Activated T-helper 17 cell treated with anti-CD3 and anti-CD28 coated beads, Interleukin-2, amount 50 U/mL, for 72 hours (primary cell): Measurements from ENCODE around the gene ANKS3. TPM values are rescaled to one million over a fixed set of nuclear protein-coding genes. Genes with fewer than 3 reads are reported as not detected.

Experiments
- ATAC-seq: fragments of 150-1000 bp; cut with Tn5 transposase; replicated peaks from 2 replicates; pipeline ENCODE4 v1.10.0; 2021; ENCODE audit warnings: mild to moderate bottlenecking, moderate library complexity
- H3K27ac Mint-ChIP-seq: one replicate; pipeline ENCODE4 v1.8.0; 2022; ENCODE audit warnings: mixed read lengths
- H3K27me3 Mint-ChIP-seq: one replicate; pipeline ENCODE4 v1.8.0; 2022; ENCODE audit warnings: mixed read lengths
- H3K36me3 Mint-ChIP-seq: one replicate; pipeline ENCODE4 v1.8.0; 2022; ENCODE audit warnings: low read depth, mild to moderate bottlenecking, mixed read lengths
- H3K4me1 Mint-ChIP-seq: one replicate; pipeline ENCODE4 v1.8.0; 2022; ENCODE audit warnings: mixed read lengths
- H3K4me3 Mint-ChIP-seq: one replicate; pipeline ENCODE4 v1.8.0; 2022; ENCODE audit warnings: mild to moderate bottlenecking, mixed read lengths
- H3K9me3 Mint-ChIP-seq: one replicate; pipeline ENCODE4 v1.8.0; 2022; ENCODE audit warnings: mixed read lengths
- total RNA-seq, 2 donors: library from RNA; stranded (reverse); gene quantifications; one replicate each; pipeline ENCODE4 v1.2.3, GENCODE V29; 2022

ANKS3 gene
- total RNA-seq, 2 donors from 2014 or later = 14.0 to 15.7 TPM

GRCh38 chr16:4700380-4700996 is 33.6 kb downstream of the ANKS3 start:
- Mint-ChIP-seq H3K9me3 (no peaks in the 10 kb centered on the region), H3K27me3 (no peaks in the 10 kb centered on the region), H3K4me3 (no peak overlapping the region), H3K4me1 (no peaks in the 10 kb centered on the region), H3K36me3 (peaks cover 51% of the 10 kb centered on the region), H3K27ac (no peak overlapping the region)
- ATAC-seq = peak; percentile 91

GRCh38 chr16:4699046-4699556 is 35.0 kb downstream of the ANKS3 start:
- no peaks in the 10 kb centered on the region for H3K9me3 Mint-ChIP-seq
- no peak for ATAC-seq
- no peak overlapping the region for H3K27ac Mint-ChIP-seq
- H3K4me3 Mint-ChIP-seq = no peak overlapping the region
- no peaks in the 10 kb centered on the region for H3K27me3 Mint-ChIP-seq
- H3K4me1 Mint-ChIP-seq = no peaks in the 10 kb centered on the region
- H3K36me3 Mint-ChIP-seq = peaks cover 39% of the 10 kb centered on the region

GRCh38 chr16:4698321-4699045 is 35.6 kb downstream of the ANKS3 start:
- no peak for ATAC-seq

GRCh38 chr16:4697848-4698291 is 36.2 kb downstream of the ANKS3 start:
- no peak overlapping the region for H3K27ac Mint-ChIP-seq
- H3K36me3 Mint-ChIP-seq = peaks cover 32% of the 10 kb centered on the region
- no peaks in the 10 kb centered on the region for H3K9me3 Mint-ChIP-seq
- H3K27me3 Mint-ChIP-seq = no peaks in the 10 kb centered on the region
- H3K4me3 Mint-ChIP-seq = no peak overlapping the region
- ATAC-seq = no peak
- H3K4me1 Mint-ChIP-seq = no peaks in the 10 kb centered on the region

More at GRCh38 chr16:4698321-4699045, 35.6 kb downstream of the ANKS3 start:
- Mint-ChIP-seq H3K36me3 (peaks cover 33% of the 10 kb centered on the region), H3K9me3 (no peaks in the 10 kb centered on the region), H3K27ac (no peak overlapping the region), H3K4me1 (no peaks in the 10 kb centered on the region), H3K27me3 (no peaks in the 10 kb centered on the region), H3K4me3 (no peak overlapping the region)

GRCh38 chr16:4696905-4697847 is 36.9 kb downstream of the ANKS3 start:
- no peaks in the 10 kb centered on the region for H3K9me3 Mint-ChIP-seq
- ATAC-seq = no peak
- H3K4me3 Mint-ChIP-seq = no peak overlapping the region
- no peaks in the 10 kb centered on the region for H3K4me1 Mint-ChIP-seq
- no peak overlapping the region for H3K27ac Mint-ChIP-seq
- no peaks in the 10 kb centered on the region for H3K27me3 Mint-ChIP-seq
- peaks cover 32% of the 10 kb centered on the region for H3K36me3 Mint-ChIP-seq

GRCh38 chr16:4696172-4696904 is 37.7 kb downstream of the ANKS3 start:
- Mint-ChIP-seq H3K27ac (no peak overlapping the region), H3K4me3 (no peak overlapping the region)

GRCh38 chr16:4695473-4696171 is 38.4 kb downstream of the ANKS3 start:
- Mint-ChIP-seq H3K4me3 (peak overlapping the region; percentile 69), H3K27ac (no peak overlapping the region)
- ATAC-seq = no peak

More at GRCh38 chr16:4696172-4696904, 37.7 kb downstream of the ANKS3 start:
- no peaks in the 10 kb centered on the region for H3K4me1 Mint-ChIP-seq
- no peaks in the 10 kb centered on the region for H3K9me3 Mint-ChIP-seq
- ATAC-seq = no peak
- peaks cover 32% of the 10 kb centered on the region for H3K36me3 Mint-ChIP-seq
- H3K27me3 Mint-ChIP-seq = no peaks in the 10 kb centered on the region

GRCh38 chr16:4694642-4695451 is 39.2 kb downstream of the ANKS3 start:
- Mint-ChIP-seq H3K9me3 (no peaks in the 10 kb centered on the region), H3K36me3 (peaks cover 27% of the 10 kb centered on the region), H3K4me3 (peak overlapping the region; percentile 69), H3K27me3 (no peaks in the 10 kb centered on the region), H3K27ac (no peak overlapping the region), H3K4me1 (no peaks in the 10 kb centered on the region)
- no peak for ATAC-seq

More at GRCh38 chr16:4695473-4696171, 38.4 kb downstream of the ANKS3 start:
- peaks cover 32% of the 10 kb centered on the region for H3K36me3 Mint-ChIP-seq
- H3K27me3 Mint-ChIP-seq = no peaks in the 10 kb centered on the region
- H3K9me3 Mint-ChIP-seq = no peaks in the 10 kb centered on the region
- no peaks in the 10 kb centered on the region for H3K4me1 Mint-ChIP-seq

GRCh38 chr16:4693956-4694641 is 40.0 kb downstream of the ANKS3 start:
- Mint-ChIP-seq H3K9me3 (no peaks in the 10 kb centered on the region), H3K36me3 (peaks cover 19% of the 10 kb centered on the region), H3K4me3 (peak overlapping the region; percentile 69), H3K4me1 (no peaks in the 10 kb centered on the region), H3K27me3 (no peaks in the 10 kb centered on the region), H3K27ac (no peak overlapping the region)
- ATAC-seq = peak; percentile 12

- peak within 1 kb of the TSS; percentile 56 for H3K27ac Mint-ChIP-seq
- no peaks in the 10 kb centered on the region for H3K9me3 Mint-ChIP-seq
- peak; percentile 98 for ATAC-seq
- H3K4me3 Mint-ChIP-seq = peak within 1 kb of the TSS; percentile 69
- no peaks in the 10 kb centered on the region for H3K27me3 Mint-ChIP-seq
- no peaks in the 10 kb centered on the region for H3K4me1 Mint-ChIP-seq
- H3K36me3 Mint-ChIP-seq = peaks cover 16% of the 10 kb centered on the region
Measured at GRCh38 chr16:4693296-4693955, 40.6 kb downstream of the ANKS3 start, which contains the start of gene NUDT16L1. Gene NUDT16L1, plus strand, starts transcription at chr16:4693562. Its CDS starts 165 bp downstream, at chr16:4693727.

- no peaks in the 10 kb centered on the region for H3K9me3 Mint-ChIP-seq
- peak overlapping the region; percentile 56 for H3K27ac Mint-ChIP-seq
- ATAC-seq = peak; percentile 20
- peak overlapping the region; percentile 69 for H3K4me3 Mint-ChIP-seq
- H3K36me3 Mint-ChIP-seq = peaks cover 20% of the 10 kb centered on the region
- H3K4me1 Mint-ChIP-seq = no peaks in the 10 kb centered on the region
- H3K27me3 Mint-ChIP-seq = no peaks in the 10 kb centered on the region
Measured at GRCh38 chr16:4692460-4693295, 41.4 kb downstream of the ANKS3 start.
